DMS153 treated with DMSO at 0.1 percent for 48 hours (cell line): ENCODE results near the gene PINLYP.
"Not testable (repeated sequence)": the region's sequence is repeated elsewhere in the genome, so short reads cannot be mapped to it uniquely, and the experiment has no call there.

Experiments
- DNase-seq: peaks from one replicate; lab custom pipeline; 2025; ENCODE audit not compliant: unreplicated experiment; lab: John Stamatoyannopoulos, UW

PINLYP gene

DNA sequence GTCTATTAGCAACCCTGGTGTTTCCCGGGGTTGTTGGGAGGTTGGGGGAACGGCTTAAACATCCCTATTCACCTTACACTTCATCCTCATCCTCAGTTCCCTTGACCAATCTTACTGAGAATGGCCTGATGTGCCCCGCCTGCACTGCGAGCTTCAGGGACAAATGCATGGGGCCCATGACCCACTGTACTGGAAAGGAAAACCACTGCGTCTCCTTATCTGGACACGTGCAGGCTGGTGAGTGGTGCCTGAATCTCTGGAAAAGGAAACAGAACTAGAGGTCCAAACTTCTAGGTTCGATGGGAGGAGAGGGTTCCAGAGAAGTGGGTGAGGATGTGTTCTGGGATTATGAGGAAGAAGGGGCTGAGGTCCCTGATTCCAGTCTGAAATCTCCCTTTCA is 5.9 kb downstream of the PINLYP start:
- DNase-seq: no peak

- DNase-seq: no peak
These were observed 6.9 kb downstream of the PINLYP start for GRCh38 chr19:43582495-43582894.

GRCh38 chr19:43584484-43584883 is 8.9 kb downstream of the PINLYP start:
- no peak for DNase-seq

DNA sequence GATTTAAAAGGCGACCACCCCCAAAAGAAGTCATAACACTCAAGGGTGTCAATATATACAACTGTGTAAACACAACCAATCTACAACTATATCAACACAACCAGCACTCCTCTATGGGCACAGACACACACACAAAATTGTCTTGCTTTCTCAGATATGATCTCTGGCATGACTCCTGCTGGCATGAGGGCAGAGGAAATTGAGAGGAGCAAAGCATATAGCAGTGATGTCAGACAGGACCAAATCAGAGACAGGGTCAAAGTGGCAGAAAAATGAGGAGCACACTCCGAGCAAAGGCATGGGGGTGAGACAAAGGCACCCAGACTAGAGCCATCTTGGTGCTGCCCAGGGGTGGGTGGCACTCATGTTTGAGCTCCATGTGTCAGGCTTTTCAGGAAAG is 10.7 kb downstream of the PINLYP start:
- no peak for DNase-seq

DNA sequence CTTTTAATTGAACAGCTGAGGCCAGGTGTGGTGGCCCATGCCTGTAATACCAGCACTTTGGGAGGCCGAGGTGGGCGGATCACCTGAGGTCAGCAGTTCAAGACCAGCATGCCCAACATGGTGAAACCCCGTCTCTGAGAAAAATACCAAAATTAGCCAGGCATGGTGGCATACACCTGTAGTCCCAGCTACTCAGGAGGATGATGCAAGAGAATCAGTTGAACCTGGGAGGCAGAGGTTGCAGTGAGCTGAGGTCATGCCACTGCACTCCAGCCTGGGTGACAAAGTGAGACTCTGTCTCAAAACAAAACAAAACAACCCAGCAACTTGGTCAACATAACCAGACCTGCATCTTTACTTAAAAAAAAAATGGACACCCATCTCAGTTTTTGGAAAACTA is 11.4 kb downstream of the PINLYP start:
- DNase-seq: not testable (repeated sequence)

DNA sequence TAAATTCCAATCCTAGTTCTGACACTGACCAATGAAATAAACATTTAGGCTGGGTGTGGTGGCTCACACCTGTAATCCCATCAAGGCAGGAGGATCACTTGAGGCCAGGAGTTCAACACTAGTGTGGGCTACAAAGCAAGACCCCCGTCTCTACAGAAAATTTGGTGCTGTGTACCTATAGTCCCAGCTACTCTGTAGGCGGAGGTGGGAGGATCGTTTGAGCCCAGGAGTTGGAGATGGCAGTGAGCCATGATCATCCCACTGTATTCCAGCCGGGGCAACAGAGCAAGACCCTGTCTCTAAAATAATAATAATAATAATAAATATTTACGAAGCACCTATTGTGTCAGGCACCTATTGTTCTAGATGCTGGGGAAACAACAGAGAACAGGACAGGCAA is 13.7 kb downstream of the PINLYP start:
- no peak for DNase-seq

GRCh38 chr19:43589678-43590077 is 14.1 kb downstream of the PINLYP start:
- no peak for DNase-seq

DNA sequence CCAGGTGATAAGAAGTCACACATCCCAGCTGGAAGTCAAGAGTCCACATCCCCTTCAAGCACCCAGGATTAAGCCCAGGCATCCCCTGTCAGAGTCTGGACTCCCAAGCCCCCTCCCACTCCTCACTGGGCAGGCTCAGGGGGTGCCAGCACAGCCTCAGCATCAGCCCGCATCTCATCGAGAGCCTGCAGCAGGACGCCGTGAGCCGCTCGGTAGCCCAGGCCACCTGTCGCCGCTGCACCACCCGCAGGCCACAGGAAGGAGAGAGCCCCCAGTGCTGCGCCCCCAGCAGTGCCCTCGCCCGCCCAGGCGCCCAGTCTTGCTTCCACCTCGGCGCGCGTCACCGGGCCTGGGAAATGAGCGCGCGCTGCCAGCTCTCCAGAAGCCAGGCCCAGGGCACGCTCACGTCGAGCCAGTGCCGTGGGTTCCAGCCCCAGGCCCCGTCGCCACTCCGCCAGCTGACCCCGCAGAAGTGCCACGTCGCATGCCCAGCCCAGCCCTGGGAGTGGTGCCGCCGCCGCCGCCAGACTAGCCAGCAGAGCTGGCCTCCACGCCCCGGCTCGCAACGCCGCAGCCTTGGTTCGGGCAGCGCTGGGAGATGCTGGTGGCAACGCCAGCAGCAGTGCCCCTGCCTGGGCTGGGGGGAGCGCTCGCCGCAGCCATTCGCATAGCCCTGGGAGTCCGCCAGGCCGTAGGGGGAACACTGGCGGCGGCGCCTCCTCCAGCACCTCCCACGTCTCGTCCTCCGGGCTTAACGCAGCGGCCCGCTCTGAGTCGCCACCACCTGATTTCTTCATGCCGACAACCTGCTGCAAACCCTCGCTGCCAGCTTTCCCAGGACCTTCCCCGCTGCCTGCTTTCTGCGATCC is 16.5 kb downstream of the PINLYP start:
- DNase-seq: no peak

DNA sequence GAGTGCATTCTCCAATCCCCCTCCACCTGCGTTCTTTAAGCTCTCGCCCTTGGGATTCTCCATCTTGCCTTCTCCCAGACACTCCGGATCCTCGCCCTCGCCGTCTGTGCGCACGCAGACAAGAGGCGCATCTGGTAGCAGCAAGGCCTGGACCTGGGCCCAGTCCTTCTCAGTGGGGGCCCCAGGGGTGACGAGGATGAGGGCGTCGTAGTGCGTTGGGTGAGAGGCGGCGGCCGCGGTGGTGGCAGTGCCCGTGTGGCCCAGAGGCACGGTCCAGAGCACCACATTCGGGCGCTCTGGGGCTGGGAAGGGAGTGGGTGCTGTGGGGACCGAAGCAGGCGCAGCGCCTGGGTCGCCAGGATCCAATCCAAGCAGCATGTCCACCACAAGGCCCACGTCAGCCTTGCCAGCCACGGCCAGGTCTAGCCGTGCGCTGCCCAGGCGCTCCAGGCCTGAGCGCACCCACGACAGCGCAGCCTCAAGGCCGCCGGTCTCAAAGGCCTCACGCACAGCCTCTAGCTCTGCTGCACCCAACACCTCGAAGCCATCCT is 17.3 kb downstream of the PINLYP start:
- DNase-seq: no peak

GRCh38 chr19:43594081-43594697 is 18.6 kb downstream of the PINLYP start:
- no peak for DNase-seq

- DNase-seq: peak; percentile 61
These were observed 19.4 kb downstream of the PINLYP start for GRCh38 chr19:43594710-43595604.

DNA sequence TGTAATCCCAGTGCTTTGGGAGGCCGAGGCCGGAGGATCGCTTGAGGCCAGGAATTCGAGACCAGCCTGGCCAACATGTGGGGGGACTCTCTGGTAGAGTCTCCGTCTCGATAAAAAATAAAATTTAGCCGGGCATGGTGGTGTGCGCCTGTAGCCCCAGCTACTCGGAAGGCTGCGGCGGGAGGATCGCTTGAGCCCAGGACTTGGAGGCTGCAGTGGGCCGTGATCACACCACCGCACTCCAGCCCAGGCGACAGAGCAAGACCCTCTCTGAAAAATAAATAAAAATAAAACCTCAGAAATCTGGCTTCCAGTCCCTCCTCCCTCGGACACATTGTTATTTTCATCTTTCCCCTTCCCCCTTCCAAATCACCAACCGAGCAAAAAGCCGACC is 20.0 kb downstream of the PINLYP start:
- no peak for DNase-seq

DNA sequence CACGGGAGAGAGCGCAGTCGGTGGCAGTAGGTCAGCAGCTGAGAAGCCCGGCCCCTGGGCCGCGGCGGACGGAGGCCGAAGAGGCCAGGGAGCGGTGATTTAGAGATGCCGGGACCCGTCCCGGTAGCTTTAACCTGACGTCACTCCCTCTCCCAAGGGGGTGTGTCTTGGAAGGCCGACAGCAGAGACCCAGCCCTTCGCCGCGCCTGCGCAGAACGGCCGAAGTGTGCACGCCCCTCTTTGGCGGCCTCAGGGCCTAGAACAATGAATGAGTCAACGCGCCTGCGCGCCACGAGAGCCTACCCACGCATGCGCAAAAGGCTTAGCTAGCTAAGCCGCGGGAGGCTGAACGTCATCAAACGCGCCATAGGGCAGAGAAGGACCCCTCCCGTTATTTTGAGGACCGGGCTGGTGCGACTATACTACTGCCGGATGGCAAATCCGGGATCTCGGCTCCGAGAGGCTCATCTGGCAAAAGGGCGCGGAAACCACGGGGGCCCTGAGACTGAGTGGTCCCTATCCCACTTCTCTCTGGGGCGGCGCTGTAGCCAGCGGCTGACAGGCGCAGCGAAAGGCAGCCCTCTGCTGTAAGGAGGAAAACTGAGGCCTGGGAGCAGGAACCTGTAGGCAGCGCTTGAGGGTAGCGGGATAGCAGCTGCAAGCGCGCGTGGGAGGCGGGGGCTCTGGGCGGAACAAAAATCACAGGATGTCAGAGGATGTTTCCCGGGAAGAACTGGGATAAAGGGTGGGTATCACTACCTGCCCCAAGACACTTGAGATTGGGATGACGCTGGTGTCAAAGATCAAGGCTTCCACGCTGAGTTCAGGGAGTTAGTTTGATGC is 20.6 kb downstream of the PINLYP start, which contains the start of the genes IRGQ and ZNF576:
IRGQ (minus strand) TSS at position 136 of the 843 bp plus-strand sequence. CDS start 796 bp downstream, outside the sequence.
ZNF576 (plus strand) TSS at position 597 of the 843 bp plus-strand sequence. CDS start 514 bp downstream, outside the sequence.
- peak; percentile 98 for DNase-seq

- DNase-seq: no peak
These were observed 21.4 kb downstream of the PINLYP start for GRCh38 chr19:43596842-43597461.

DNA sequence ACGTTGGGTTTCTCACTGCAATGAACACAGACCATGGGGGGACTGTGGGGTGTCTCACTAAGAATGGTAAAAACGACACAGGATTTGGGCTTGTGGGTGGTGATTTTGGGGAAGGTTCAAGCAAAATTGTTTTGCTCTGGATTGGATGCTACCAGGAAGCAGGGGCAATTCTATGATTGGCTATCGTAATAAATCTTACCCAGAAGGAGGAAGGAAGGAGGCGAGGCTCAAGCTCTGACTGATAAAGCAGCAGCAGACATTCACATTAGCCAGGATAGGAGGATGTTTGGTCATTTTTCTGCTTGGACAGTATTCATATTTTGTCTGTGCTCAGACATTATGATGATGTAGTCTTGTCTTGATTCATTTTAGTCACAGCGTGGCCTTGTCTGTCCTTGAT is 22.3 kb downstream of the PINLYP start:
- DNase-seq: no peak

- DNase-seq: no peak
These were observed 23.0 kb downstream of the PINLYP start for GRCh38 chr19:43598445-43599240.

DNA sequence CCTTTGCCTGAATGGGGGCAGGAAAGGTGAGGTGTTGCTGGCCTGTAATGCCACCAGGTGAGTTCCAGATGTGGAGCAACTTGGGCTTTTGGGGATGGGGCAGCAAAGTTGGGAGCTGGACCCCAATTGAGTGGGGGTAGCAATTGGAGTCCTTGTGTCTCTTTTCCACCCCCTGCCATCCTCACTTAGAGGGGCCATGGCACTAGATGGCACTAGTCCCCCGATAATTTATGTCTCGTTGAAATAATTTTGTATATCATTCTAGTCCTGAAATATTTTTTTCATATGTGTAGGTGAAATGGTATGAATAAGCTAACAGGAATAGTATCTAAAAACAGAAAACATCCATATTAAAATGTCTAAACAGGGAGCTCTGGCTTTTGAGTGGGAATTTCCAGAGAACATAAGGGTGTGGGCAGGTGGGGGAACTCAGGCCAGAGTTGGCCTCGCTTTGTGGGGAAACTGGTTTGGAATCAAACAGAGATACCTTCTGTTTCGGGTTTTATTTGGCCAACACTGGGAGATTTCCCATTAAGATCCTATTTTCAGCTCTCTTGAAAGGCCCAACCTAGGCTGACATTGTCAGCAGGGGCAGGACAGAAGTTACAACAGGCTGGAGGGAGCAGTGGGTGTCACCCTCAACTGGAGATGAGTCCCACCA is 24.2 kb downstream of the PINLYP start:
- DNase-seq: no peak

DNA sequence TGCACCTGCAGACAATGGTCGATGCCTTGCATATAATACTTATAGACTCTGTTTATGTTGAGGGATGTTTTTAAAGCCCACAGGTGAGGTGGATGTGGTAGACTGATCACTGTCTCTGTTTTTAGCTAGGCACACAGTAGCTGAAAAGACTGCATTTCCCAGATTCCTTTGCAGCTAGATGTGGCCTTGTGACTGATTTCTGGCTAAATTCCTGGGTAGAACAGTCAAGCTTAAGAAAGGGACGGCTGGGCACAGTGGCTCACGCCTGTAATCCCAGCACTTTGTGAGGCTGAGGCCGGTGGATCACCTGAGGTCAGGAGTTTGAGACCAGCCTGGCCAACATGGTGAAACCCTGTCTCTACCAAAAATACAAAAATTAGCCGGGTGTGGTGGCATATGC is 24.7 kb downstream of the PINLYP start:
- DNase-seq: not testable (repeated sequence)
